K562 (cell line): ENCODE results near the gene CDC20. TPM values are rescaled to one million over a fixed set of nuclear protein-coding genes. Genes with fewer than 3 reads are reported as not detected.

Source experiments
- ATAC-seq: fragments of 200-7000 bp; cut with Tn5 transposase; 3 replicates; pipeline ENCODE4 v1.9.1; 2020; ENCODE audit warnings: moderate library complexity
- BruUV-seq: library from RNA; stranded (reverse); fragments of 400-500 nt; replicated peaks from 2 replicates; lab custom pipeline; 2021; lab: Mats Ljungman, UMichigan
- CTCF ChIA-PET: fragments of 300-600 bp; formaldehyde crosslinking; extraction: SDS; loops from one replicate; lab custom pipeline; 2021; ENCODE audit warnings: low intra/inter-chr PET ratio; lab: Yijun Ruan, JAX
- POLR2A ChIA-PET: fragments of 300-600, 350-650 bp; sonication (Branson Sonifier 250); formaldehyde crosslinking; extraction: SDS; loops from one replicate; lab custom pipeline; 2021; ENCODE audit warnings: antibody characterized with exemption, inconsistent platforms; lab: Yijun Ruan, JAX
- DNase-seq, 4 experiments: peaks; one replicate each; pipeline versions ENCODE4 v3.0.0 to v3.0.0-alpha.2; 2011 to 2018; ENCODE audit warnings: low spot score in 3 of 4, mixed read lengths in 3 of 4; ENCODE audit errors: extremely low read depth in 1 of 4
- FAIRE-seq: peaks from 2 replicates; lab custom pipeline; 2011; peaks lifted over from hg19 to GRCh38; lab: Jason Lieb, UNC
- H2AFZ ChIP-seq: 2 replicates; pipeline ENCODE4 v1.6.0; 2011; ENCODE audit warnings: low read depth, low read length, control low read depth, inconsistent platforms
- H3K27ac ChIP-seq: fragments of 200-600 bp; 3 replicates; pipeline ENCODE4 v1.8.0; 2011; ENCODE audit warnings: low read depth, mild to moderate bottlenecking, control low read depth, inconsistent platforms, low read length, moderate library complexity, mixed read lengths; ENCODE audit errors: extremely low read depth
- H3K27me3 ChIP-seq, 2 experiments: fragments of 300-600 bp in 1 of 2; 2 replicates in 1 of 2; 3 replicates in 1 of 2; pipeline versions ENCODE4 v1.6.0 to v1.8.0; 2011; ENCODE audit warnings: inconsistent platforms in 2 of 2, low read length in 2 of 2, mild to moderate bottlenecking in 1 of 2, mixed read lengths in 1 of 2, moderate library complexity in 1 of 2; ENCODE audit not compliant: control insufficient read depth in 2 of 2, insufficient read depth in 2 of 2
- H3K36me3 ChIP-seq: fragments of 300-600 bp; 3 replicates; pipeline ENCODE4 v1.8.0; 2011; ENCODE audit warnings: mild to moderate bottlenecking, low read length, inconsistent platforms; ENCODE audit not compliant: control insufficient read depth, insufficient read depth
- H3K4me1 ChIP-seq, 2 experiments: fragments of 200-600 bp in 1 of 2; replicated peaks in 1 of 2; 2 replicates in 1 of 2; 3 replicates in 1 of 2; pipeline versions ENCODE4 v1.5.1 to v1.8.0; 2011; ENCODE audit warnings: inconsistent platforms in 2 of 2, low read length in 2 of 2, mild to moderate bottlenecking in 1 of 2, mixed read lengths in 1 of 2, moderate library complexity in 1 of 2; ENCODE audit not compliant: control insufficient read depth in 2 of 2, insufficient read depth in 2 of 2
- H3K4me2 ChIP-seq: 2 replicates; pipeline ENCODE4 v1.6.1; 2011; ENCODE audit warnings: low read length, control low read depth, inconsistent platforms, mixed read lengths; ENCODE audit not compliant: insufficient read depth
- H3K4me3 ChIP-seq: fragments of 200-600 bp; sonication (generic), shearing (Covaris generic); 2 replicates; pipeline ENCODE4 v1.5.1; 2016; ENCODE audit warnings: control low read depth, inconsistent platforms
- H3K79me2 ChIP-seq: fragments of 200-600 bp; 3 replicates; pipeline ENCODE4 v1.8.0; 2011; ENCODE audit warnings: low read length, inconsistent platforms; ENCODE audit not compliant: control insufficient read depth, insufficient read depth
- H3K9ac ChIP-seq, 2 experiments: 2 replicates each; pipeline versions ENCODE4 v1.6.0 to v1.6.1; 2011; ENCODE audit warnings: low read depth in 2 of 2, low read length in 2 of 2, control low read depth in 1 of 2, inconsistent platforms in 1 of 2, mild to moderate bottlenecking in 1 of 2, mixed read lengths in 1 of 2; ENCODE audit not compliant: insufficient read depth in 1 of 2
- H3K9me1 ChIP-seq: one replicate; pipeline ENCODE4 v1.6.0; 2011; ENCODE audit warnings: inconsistent platforms, mild to moderate bottlenecking, low read length, moderate library complexity; ENCODE audit not compliant: control insufficient read depth, insufficient read depth
- H3K9me3 ChIP-seq: replicated peaks from 2 replicates; pipeline ENCODE4 v1.5.1; 2011; ENCODE audit warnings: low read depth, low read length, inconsistent platforms; ENCODE audit not compliant: control insufficient read depth, insufficient read depth
- H4K20me1 ChIP-seq: replicated peaks from 2 replicates; pipeline ENCODE4 v1.6.1; 2011; ENCODE audit warnings: low read length, inconsistent platforms, mixed read lengths; ENCODE audit not compliant: control insufficient read depth, insufficient read depth
- ILK ChIP-seq: fragments of 450-650 bp; IDR thresholded peaks from 2 replicates; pipeline ENCODE4 v1.6.1; 2016; ENCODE audit warnings: missing genetic modification characterization, low read depth, mild to moderate bottlenecking, missing compliant biosample characterization, moderate library complexity, borderline replicate concordance
- POLR2A ChIP-seq: fragments of 450-650 bp; conservative IDR thresholded peaks from 2 replicates; pipeline ENCODE4 v1.6.1; 2016
- PREB ChIP-seq: sonication (generic); formaldehyde crosslinking; IDR thresholded peaks from 2 replicates; pipeline ENCODE4 v1.8.1; 2023; ENCODE audit warnings: mild to moderate bottlenecking, missing genetic modification reagents
- ZC3H4 ChIP-seq: sonication (generic); formaldehyde crosslinking; IDR thresholded peaks from 2 replicates; pipeline ENCODE4 v1.9.0; 2021; ENCODE audit warnings: missing genetic modification reagents, borderline replicate concordance
- ZKSCAN8 ChIP-seq: fragments of 200-800 bp; sonication (Bioruptor generic); IDR thresholded peaks from 2 replicates; pipeline ENCODE4 v1.6.1; 2016; ENCODE audit warnings: missing genetic modification characterization, missing compliant biosample characterization
- ZNF3 ChIP-seq: fragments of 250-450 bp; sonication (Bioruptor Pico); IDR thresholded peaks from 2 replicates; pipeline ENCODE4 v1.5.0; 2021; ENCODE audit warnings: mild to moderate bottlenecking, moderate library complexity
- ZNF311 ChIP-seq: fragments of 250-450 bp; sonication (Bioruptor Pico); IDR thresholded peaks from 2 replicates; pipeline ENCODE4 v1.4.0; 2020; ENCODE audit warnings: mild to moderate bottlenecking, moderate library complexity
- WGBS: fragments of 100-300 bp; shearing (Covaris generic); methylation state at CpG from one replicate; pipeline ENCODE4 v1.1.6; 2016; ENCODE audit warnings: low coverage, mixed read lengths; ENCODE audit not compliant: insufficient coverage; ENCODE audit errors: missing lambda C conversion rate; 5-methylcytosine and 5-hydroxymethylcytosine counted together
- in situ Hi-C: fragments of 300-500 bp; cut with MboI; formaldehyde crosslinking; loops from 4 replicates; pipeline ENCODE4 v1.15.0; 2018; ENCODE audit warnings: inconsistent platforms, mixed read lengths
- intact Hi-C: fragments of 100-400 bp; cut with micrococcal nuclease; formaldehyde crosslinking; loops from 2 replicates; pipeline ENCODE4 v1.14.2; 2022
- polyA plus RNA-seq, 8 experiments: library from polyadenylated mRNA; depleted of rRNA in 4 of 8; stranded (reverse) in 5 of 8; unstranded in 3 of 8; fragments of >200 nt; fragmentation: Nextera tagmentation in 2 of 8; fragmentation: Illumina TruSeq in 1 of 8; extraction: Ambion mirVana in 2 of 8; extraction: Trizol in 1 of 8; gene quantifications; 2 replicates each; pipeline versions ENCODE4 v1.2.1 to v1.2.3, GENCODE V29; 2011 to 2014; ENCODE audit warnings: inconsistent platforms in 1 of 8, missing spikeins in 1 of 8
- total RNA-seq, 7 experiments: library from RNA; depleted of rRNA in 6 of 7; stranded (reverse); fragments of >200 nt in 6 of 7; fragmentation: Illumina TruSeq in 2 of 7; extraction: Trizol in 2 of 7; gene quantifications; 2 replicates each; pipeline versions ENCODE4 v1.2.1 to v1.2.3, GENCODE V29; 2011 to 2021; ENCODE audit warnings: low replicate concordance in 1 of 7
- TF ChIP-seq, protein P1 (sequence below): fragments of 450-650 bp; formaldehyde crosslinking; IDR thresholded peaks from 2 replicates; pipeline ENCODE4 v1.4.0; 2020; ENCODE audit warnings: mild to moderate bottlenecking, mixed read lengths
- TF ChIP-seq, protein P2 (sequence below), 2 experiments: fragments of 450-650 bp; IDR thresholded peaks; 2 replicates each; pipeline ENCODE4 v1.6.1; 2016; ENCODE audit warnings: mild to moderate bottlenecking in 2 of 2, borderline replicate concordance in 1 of 2, low read depth in 1 of 2, moderate library complexity in 1 of 2

The CDC20 gene
- total and polyA plus RNA-seq, 9 of the 15 experiments (the other 6 are each of a cell fraction or from before 2014, with no cell fraction given): 45.2 to 224 (median 121) TPM

- H3K4me1 ChIP-seq: peaks cover 39 to 52% of the 10 kb centered on the region in 2 experiments
- intact Hi-C loops: no loop called here
- H4K20me1 ChIP-seq: peaks cover 10% of the 10 kb centered on the region; the same call in 1 of the 2 replicates
- ATAC-seq: no peak
- no peak overlapping the region for H2AFZ ChIP-seq
- 81% methylated on average over 2 of the region's 2 CpGs for WGBS
- H3K9me3 ChIP-seq: no peaks in the 10 kb centered on the region
- H3K27ac ChIP-seq: no peak overlapping the region; the same call in 2 of the 3 replicates
- H3K4me2 ChIP-seq: peak overlapping the region; percentile 2
- TF ChIP-seq POLR2A (0 out of 2 replicates have a peak, but pooled peaks have one; percentile 23), PREB (no peak), ZNF3 (CRISPR knock-in tag) (no peak), ZC3H4 (CRISPR knock-in tag) (no peak), ILK (tag) (no peak), ZKSCAN8 (CRISPR knock-in tag) (no peak), ZNF311 (CRISPR knock-in tag) (no peak)
- TF ChIP-seq, protein P1, sequence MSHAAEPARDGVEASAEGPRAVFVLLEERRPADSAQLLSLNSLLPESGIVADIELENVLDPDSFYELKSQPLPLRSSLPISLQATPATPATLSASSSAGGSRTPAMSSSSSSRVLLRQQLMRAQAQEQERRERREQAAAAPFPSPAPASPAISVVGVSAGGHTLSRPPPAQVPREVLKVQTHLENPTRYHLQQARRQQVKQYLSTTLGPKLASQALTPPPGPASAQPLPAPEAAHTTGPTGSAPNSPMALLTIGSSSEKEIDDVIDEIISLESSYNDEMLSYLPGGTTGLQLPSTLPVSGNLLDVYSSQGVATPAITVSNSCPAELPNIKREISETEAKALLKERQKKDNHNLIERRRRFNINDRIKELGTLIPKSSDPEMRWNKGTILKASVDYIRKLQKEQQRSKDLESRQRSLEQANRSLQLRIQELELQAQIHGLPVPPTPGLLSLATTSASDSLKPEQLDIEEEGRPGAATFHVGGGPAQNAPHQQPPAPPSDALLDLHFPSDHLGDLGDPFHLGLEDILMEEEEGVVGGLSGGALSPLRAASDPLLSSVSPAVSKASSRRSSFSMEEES (CRISPR knock-in tag): no peak
- TF ChIP-seq, protein P2, sequence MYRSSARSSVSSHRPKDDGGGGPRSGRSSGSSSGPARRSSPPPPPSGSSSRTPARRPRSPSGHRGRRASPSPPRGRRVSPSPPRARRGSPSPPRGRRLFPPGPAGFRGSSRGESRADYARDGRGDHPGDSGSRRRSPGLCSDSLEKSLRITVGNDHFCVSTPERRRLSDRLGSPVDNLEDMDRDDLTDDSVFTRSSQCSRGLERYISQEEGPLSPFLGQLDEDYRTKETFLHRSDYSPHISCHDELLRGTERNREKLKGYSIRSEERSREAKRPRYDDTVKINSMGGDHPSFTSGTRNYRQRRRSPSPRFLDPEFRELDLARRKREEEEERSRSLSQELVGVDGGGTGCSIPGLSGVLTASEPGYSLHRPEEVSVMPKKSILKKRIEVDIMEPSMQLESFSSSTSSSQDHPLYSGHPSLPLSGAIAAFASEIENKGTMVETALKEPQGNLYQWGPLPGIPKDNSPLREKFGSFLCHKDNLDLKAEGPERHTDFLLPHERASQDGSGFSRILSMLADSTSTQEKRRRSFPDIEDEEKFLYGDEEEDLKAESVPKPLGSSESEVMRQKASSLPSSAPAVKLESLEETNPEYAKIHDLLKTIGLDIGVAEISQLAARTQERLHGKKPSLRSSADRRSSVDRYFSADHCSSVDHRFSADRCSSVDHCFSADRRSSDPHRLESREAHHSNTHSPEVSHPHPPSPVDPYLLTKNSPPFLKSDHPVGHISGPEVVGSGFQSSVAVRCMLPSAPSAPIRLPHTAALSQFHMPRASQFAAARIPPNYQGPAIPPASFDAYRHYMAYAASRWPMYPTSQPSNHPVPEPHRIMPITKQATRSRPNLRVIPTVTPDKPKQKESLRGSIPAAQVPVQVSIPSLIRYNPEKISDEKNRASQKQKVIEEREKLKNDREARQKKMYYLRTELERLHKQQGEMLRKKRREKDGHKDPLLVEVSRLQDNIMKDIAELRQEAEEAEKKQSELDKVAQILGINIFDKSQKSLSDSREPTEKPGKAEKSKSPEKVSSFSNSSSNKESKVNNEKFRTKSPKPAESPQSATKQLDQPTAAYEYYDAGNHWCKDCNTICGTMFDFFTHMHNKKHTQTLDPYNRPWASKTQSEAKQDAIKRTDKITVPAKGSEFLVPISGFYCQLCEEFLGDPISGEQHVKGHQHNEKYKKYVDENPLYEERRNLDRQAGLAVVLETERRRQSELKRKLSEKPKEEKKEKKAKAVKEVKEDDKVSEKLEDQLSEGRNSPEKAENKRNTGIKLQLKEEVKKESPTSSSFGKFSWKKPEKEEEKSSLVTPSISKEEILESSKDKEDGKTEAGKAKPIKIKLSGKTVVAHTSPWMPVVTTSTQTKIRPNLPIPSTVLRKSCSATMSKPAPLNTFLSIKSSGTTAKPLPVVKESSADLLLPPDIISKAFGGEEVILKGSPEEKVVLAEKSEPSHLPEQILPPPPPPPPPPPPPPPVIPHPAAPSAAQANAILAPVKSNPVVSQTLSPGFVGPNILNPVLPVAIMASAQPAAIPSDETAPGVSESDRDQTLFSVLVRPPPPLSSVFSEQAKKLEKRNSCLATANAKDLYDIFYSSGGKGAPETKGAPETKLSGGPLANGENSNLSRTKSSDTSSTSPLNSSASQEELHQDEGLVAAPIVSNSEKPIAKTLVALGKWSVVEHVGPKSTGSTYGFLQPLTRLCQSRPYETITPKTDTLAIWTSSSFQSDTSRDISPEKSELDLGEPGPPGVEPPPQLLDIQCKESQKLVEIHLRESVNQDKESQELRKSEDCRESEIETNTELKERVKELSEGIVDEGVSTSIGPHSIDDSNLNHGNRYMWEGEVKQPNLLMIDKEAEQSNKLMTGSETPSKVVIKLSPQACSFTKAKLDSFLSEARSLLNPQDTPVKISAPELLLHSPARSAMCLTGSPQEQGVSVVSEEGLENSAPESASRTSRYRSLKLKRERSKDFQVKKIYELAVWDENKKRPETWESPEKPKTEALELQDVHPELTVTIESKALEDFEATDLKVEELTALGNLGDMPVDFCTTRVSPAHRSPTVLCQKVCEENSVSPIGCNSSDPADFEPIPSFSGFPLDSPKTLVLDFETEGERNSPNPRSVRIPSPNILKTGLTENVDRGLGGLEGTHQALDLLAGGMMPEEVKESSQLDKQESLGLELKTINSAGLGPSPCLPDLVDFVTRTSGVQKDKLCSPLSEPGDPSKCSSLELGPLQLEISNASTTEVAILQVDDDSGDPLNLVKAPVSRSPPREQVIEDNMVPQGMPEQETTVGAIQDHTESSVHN (IDR thresholded peaks at IDR 0.05; ENCODE audit: borderline replicate concordance in 1 of 2, low read depth in 1 of 2): no peak
- no peak for DNase-seq
- no TSS peak for BruUV-seq
- H3K9ac ChIP-seq: peak overlapping the region; percentile 0 to 97; a peak in 1 of 4 replicates
- ChIA-PET POLR2A (interaction anchor here (0.6 to 1.6 kb wide), 3 partner anchors 8 to 83 kb away, joined by 3 to 5 read pairs (median 5); no protein-coding TSS in a partner anchor), CTCF (no interaction called here)
- H3K9me1 ChIP-seq: peaks cover 12% of the 10 kb centered on the region
- H3K36me3 ChIP-seq: peaks cover 53% of the 10 kb centered on the region
- no peak for FAIRE-seq
- H3K79me2 ChIP-seq: peaks cover 52% of the 10 kb centered on the region
- H3K27me3 ChIP-seq: no peaks in the 10 kb centered on the region
- H3K4me3 ChIP-seq: no peak overlapping the region; the same call in 1 of the 2 replicates
- in situ Hi-C loops: no loop called here
Observed at GRCh38 chr1:43365678-43366077, 6.9 kb downstream of the CDC20 start.
